NB4 (cell line): ENCODE results near the gene KCNH6.

ENCODE experiments used
- DNase-seq: peaks from one replicate; pipeline ENCODE4 v3.0.0; 2010; ENCODE audit warnings: low read depth
- H3K4me3 ChIP-seq: one replicate; pipeline ENCODE4 v1.5.1; 2011; ENCODE audit warnings: mild to moderate bottlenecking, low read depth, low read length, moderate library complexity
- MYC ChIP-seq: IDR thresholded peaks from 2 replicates; pipeline ENCODE4 v1.6.1; 2011; ENCODE audit warnings: low read depth, low read length
- POLR2A ChIP-seq: IDR thresholded peaks from 2 replicates; pipeline ENCODE4 v1.6.1; 2011; ENCODE audit warnings: mild to moderate bottlenecking; ENCODE audit not compliant: insufficient read length; ENCODE audit errors: extremely low read depth
- TF ChIP-seq, protein P1 (sequence below): IDR thresholded peaks from one replicate; pipeline ENCODE4 v1.5.1; 2012; ENCODE audit warnings: low read depth, low read length
- TF ChIP-seq, protein P2 (sequence below): IDR thresholded peaks from 2 replicates; pipeline ENCODE4 v1.6.1; 2011; ENCODE audit warnings: low read depth, low read length

Gene KCNH6

DNA sequence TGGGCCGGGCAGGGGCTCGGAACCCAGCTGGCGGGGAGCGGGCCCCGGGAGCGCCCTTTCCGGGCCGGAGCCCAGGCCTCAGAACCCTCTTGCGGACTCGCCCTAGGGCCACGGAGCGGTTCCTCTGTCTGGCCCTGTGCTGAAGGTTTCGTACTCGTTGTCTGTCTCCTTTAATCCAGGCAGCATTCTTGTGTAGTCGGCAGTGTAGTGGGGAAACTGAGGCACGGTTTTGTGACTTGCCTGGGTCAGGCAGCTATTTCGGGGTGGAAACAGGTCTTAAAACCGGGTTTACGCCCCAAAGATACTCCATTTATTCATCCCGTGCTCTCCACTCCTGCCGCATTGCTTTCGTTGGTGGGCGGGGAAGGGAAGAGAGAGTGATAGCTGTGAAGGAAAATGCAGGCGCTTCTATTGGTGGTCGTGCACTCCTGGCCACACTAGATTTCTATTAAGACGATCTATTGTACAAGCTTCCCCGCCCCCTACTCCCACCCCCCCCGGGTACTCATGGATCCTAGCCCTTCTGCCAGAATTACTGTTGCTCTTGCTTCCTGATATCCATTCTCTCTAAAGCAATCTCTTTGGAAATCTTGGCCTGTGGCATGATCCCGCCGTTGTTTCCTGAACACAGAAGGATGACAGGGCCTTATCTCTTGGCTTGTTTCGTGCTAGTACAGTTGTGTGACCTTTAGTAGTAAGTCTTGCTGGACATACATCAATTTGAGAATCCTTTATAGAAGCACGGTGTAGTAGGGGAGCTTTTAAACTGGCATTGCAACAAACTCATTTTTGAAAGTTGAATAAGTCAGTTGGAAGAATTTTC is 27.9 kb downstream of the KCNH6 start:
- H3K4me3 ChIP-seq, result peak overlapping the region; percentile 99
- TF ChIP-seq, protein P1, sequence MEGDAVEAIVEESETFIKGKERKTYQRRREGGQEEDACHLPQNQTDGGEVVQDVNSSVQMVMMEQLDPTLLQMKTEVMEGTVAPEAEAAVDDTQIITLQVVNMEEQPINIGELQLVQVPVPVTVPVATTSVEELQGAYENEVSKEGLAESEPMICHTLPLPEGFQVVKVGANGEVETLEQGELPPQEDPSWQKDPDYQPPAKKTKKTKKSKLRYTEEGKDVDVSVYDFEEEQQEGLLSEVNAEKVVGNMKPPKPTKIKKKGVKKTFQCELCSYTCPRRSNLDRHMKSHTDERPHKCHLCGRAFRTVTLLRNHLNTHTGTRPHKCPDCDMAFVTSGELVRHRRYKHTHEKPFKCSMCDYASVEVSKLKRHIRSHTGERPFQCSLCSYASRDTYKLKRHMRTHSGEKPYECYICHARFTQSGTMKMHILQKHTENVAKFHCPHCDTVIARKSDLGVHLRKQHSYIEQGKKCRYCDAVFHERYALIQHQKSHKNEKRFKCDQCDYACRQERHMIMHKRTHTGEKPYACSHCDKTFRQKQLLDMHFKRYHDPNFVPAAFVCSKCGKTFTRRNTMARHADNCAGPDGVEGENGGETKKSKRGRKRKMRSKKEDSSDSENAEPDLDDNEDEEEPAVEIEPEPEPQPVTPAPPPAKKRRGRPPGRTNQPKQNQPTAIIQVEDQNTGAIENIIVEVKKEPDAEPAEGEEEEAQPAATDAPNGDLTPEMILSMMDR, result no peak
- TF ChIP-seq POLR2A, result no peak
- no peak for TF ChIP-seq MYC
- TF ChIP-seq, protein P2, sequence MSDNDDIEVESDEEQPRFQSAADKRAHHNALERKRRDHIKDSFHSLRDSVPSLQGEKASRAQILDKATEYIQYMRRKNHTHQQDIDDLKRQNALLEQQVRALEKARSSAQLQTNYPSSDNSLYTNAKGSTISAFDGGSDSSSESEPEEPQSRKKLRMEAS, result no peak
- peak; percentile 72 for DNase-seq

DNA sequence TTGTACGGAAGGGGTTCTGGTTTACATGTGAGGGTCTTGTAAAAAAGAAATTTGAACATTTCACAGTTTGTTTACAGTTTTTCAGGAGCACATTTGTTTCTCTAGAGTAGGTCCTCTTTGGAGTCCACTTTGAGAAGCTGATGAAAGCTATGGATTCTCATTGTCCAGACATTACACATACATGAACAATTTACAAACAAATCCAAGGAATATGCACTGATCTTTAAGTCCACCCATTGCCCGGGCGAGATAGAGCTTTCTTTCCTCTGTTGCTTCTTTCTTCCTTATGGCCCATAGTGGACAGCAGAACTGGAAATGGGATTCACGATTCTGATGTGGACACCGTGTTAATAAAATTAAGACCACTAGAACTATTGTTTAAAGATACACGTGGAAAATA is 29.1 kb downstream of the KCNH6 start:
- DNase-seq, result no peak
- H3K4me3 ChIP-seq, result peak overlapping the region; percentile 99
- TF ChIP-seq POLR2A, result no peak
- TF ChIP-seq, protein P2, result no peak
- TF ChIP-seq, protein P1, result no peak
- TF ChIP-seq MYC, result no peak

DNA sequence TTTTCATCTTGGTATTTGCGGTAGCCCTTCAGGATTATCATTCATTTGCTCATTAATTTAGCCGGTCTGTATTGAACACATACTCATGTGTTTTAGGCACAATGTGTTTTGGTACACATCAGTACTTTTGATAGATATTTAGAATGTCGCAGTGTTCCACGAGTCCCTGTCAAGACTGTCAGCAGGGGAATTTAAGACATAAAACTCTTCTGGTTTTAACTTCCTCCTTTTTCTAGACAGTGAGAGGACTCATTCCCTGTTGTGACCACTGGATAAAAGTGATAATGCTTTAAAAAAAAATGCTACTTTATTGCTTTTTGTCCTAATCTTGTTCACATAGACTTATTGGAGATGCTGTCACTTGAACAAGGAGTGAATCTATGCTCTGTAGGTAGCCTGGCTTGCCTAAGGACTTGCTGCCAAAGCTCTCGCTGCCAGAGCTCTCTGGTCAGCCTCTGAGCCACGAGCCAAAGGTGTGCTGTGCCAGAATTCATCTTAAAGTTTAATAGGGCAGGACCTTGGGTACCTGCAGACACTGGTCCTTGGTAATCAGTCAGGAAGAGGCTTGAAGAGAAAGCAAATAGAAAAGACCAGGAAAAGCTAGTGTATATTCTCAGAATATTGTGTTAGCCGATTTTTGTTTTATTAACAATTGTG is 32.5 kb downstream of the KCNH6 start:
- no peak overlapping the region for H3K4me3 ChIP-seq
- TF ChIP-seq, protein P1, result no peak
- TF ChIP-seq MYC (no peak), POLR2A (no peak)
- TF ChIP-seq, protein P2, result no peak
- DNase-seq, result peak; percentile 29

DNA sequence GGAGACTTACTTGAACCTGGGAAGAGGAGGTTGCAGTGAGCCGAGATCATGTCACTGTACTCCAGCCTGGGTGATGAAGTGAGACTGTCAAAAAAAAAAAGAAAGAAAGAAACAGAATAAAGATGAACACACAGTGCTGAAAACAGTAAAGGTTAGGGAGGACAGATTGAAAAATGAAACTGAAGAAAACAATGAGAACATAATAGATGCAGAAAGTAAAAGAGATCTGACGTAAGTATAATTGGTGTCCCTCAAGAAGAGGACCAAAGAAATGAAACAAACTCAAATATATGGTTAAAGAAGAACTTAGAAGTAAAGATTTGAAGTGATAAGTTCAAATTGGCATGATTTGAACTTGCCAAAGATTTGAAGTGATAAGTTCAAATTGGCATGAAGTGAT is 34.3 kb downstream of the KCNH6 start:
- no peak for DNase-seq
- no peak for TF ChIP-seq POLR2A
- TF ChIP-seq, protein P2, result no peak
- TF ChIP-seq, protein P1, result no peak
- TF ChIP-seq MYC, result no peak
- H3K4me3 ChIP-seq, result no peak overlapping the region

DNA sequence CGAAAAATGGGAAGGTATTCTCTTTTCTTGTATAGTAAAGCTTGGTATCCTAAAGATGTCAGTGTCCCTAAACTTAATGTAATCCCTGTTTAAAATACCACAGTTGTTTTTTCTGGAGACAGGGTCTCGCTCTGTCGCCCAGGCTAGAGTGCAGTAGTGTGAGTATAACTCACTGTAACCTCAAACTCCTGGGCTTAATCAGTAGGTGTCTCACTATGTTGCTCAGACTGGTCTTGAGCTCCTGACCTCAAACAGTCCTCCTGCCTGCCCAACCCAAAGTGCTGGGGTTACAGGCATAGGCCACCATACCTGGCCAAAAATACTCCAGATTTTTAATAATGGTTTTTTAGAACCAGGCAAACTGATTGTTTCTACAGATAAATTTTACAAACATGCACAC is 35.3 kb downstream of the KCNH6 start:
- no peak overlapping the region for H3K4me3 ChIP-seq
- DNase-seq, result no peak
- TF ChIP-seq POLR2A (no peak), MYC (no peak)
- TF ChIP-seq, protein P2, result no peak
- TF ChIP-seq, protein P1, result no peak
